ENCODE measurements around the gene APBB3.

Gene APBB3

GRCh38 chr5:140513124-140513523 is 51.3 kb downstream of the APBB3 start:
- no peak for DNase-seq (ENCODE audit: low read depth, low spot score)
- no peak overlapping the region for H3K4me3 ChIP-seq (ENCODE audit: low read length)

- no peak overlapping the region for H3K4me3 ChIP-seq (ENCODE audit: low read length)
- no peak for DNase-seq (ENCODE audit: low read depth, low spot score)
Measured at GRCh38 chr5:140509898-140510297, 54.5 kb downstream of the APBB3 start.

Measured in Jurkat, Clone E6-1 (cell line).